ENCODE data around the gene OR4L1. TPM values are rescaled to one million over a fixed set of nuclear protein-coding genes. Genes with fewer than 3 reads are reported as not detected.

The OR4L1 gene, protein sequence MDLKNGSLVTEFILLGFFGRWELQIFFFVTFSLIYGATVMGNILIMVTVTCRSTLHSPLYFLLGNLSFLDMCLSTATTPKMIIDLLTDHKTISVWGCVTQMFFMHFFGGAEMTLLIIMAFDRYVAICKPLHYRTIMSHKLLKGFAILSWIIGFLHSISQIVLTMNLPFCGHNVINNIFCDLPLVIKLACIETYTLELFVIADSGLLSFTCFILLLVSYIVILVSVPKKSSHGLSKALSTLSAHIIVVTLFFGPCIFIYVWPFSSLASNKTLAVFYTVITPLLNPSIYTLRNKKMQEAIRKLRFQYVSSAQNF
- total RNA-seq, result not detected in 2 replicates

GRCh38 chr14:20059745-20060144, at the start of gene OR4L1:
Gene OR4L1, plus strand, starts transcription at chr14:20060045. Its CDS starts 0 bp downstream, at chr14:20060045.

DNA sequence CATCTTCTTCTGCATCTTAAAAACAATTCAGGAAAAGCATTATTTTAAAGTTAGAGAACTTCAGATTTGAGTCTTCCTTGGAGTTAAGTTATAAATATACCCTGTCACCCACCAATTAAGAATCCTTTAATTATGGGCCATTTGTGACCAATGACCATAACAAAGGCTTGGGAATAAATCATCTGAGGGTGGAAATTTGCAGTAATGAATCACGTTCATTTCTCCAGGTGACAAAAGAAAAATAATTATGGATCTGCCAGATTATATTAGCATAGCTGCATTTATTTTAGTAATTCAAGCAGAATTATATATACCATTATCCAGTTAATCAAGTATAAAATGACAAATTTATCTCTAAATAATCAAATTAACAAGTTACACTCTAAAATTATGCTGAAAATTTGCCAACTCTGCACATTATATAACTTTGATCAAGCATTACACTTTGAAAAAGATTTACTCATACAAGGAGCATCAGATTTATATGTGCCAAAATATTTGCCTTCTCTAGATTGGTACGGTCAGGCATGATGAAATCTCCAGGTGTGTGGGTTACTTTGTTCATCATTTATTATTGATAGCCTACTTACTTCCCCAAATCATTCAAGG, 40.5 kb upstream of the OR4L1 start, which contains the start of gene OR4K14:
Gene OR4K14 (minus strand): TSS at position 51 of the 609 bp plus-strand sequence. CDS start 4,114 bp downstream, outside the sequence.

GRCh38 chr14:20035938-20036337, 23.9 kb upstream of the OR4L1 start, which contains the start of gene OR4K13:
Gene OR4K13, minus strand, starts transcription at chr14:20036038. Its CDS starts 1,280 bp downstream, at chr14:20034758.

GRCh38 chr14:20110438-20110837, 50.6 kb downstream of the OR4L1 start, which contains the start of gene OR4K17:
Gene OR4K17, plus strand, starts transcription at chr14:20110739. Its CDS starts 6,761 bp downstream, at chr14:20117500.

Other genes with a start within 250 kb of the OR4L1 start
- gene OR4K2, start 184.9 kb upstream of the OR4L1 start, total RNA-seq, result not detected in 2 replicates
- not detected in 2 replicates for gene OR4K5, start 139.4 kb upstream of the OR4L1 start, total RNA-seq
- gene OR4K1, start 129.1 kb upstream of the OR4L1 start, total RNA-seq, result not detected in 2 replicates
- not detected in 2 replicates for gene OR4K15, start 84.5 kb upstream of the OR4L1 start, total RNA-seq
- gene OR4Q2, start 57.9 kb upstream of the OR4L1 start, total RNA-seq, result not detected in 2 replicates
- gene OR4K14, start 40.7 kb upstream of the OR4L1 start, total RNA-seq, result not detected in 2 replicates
- gene OR4K13, start 24.0 kb upstream of the OR4L1 start, total RNA-seq, result not detected in 2 replicates
- gene OR4K17, start 50.7 kb downstream of the OR4L1 start, total RNA-seq, result not detected in 2 replicates
- not detected in 2 replicates for gene OR4N5, start 78.8 kb downstream of the OR4L1 start, total RNA-seq
- not detected in 2 replicates for gene OR11G2, start 130.9 kb downstream of the OR4L1 start, total RNA-seq
- not detected in 2 replicates for gene OR11H6, start 163.7 kb downstream of the OR4L1 start, total RNA-seq
- not detected in 2 replicates for gene OR11H7, start 168.9 kb downstream of the OR4L1 start, total RNA-seq
- gene OR11H4, start 179.2 kb downstream of the OR4L1 start, total RNA-seq, result not detected in 2 replicates
- 26.0 and 79.2 TPM in 2 replicates for gene TTC5, start 245.9 kb downstream of the OR4L1 start, total RNA-seq